IMR-90 (cell line): ENCODE results near the gene COIL.

Experiments used
- CEBPB ChIP-seq: IDR thresholded peaks from 2 replicates; pipeline ENCODE4 v1.6.1; 2012; ENCODE audit warnings: low read depth, low read length, improper control_type of control experiment
- CTCF ChIP-seq: conservative IDR thresholded peaks from 2 replicates; pipeline ENCODE4 v1.5.1; 2012; ENCODE audit warnings: mild to moderate bottlenecking, low read depth, low read length, improper control_type of control experiment
- ELK1 ChIP-seq: fragments of 150-350 bp; IDR thresholded peaks from 2 replicates; pipeline ENCODE4 v1.6.1; 2016; ENCODE audit warnings: low read depth, mild to moderate bottlenecking, low read length, moderate library complexity, borderline replicate concordance
- MAZ ChIP-seq: IDR thresholded peaks from 2 replicates; pipeline ENCODE4 v1.6.1; 2012; ENCODE audit warnings: low read depth, mild to moderate bottlenecking, low read length, improper control_type of control experiment, moderate library complexity, borderline replicate concordance
- NFE2L2 ChIP-seq: fragments of 150-350 bp; IDR thresholded peaks from 2 replicates; pipeline ENCODE4 v1.6.1; 2016; ENCODE audit warnings: low read depth, mild to moderate bottlenecking, low read length
- POLR2A ChIP-seq: IDR thresholded peaks from 2 replicates; pipeline ENCODE4 v1.6.1; 2012; ENCODE audit warnings: mild to moderate bottlenecking, low read depth, low read length
- RAD21 ChIP-seq: IDR thresholded peaks from 2 replicates; pipeline ENCODE4 v1.6.1; 2012; ENCODE audit warnings: low read length, improper control_type of control experiment
- RCOR1 ChIP-seq: IDR thresholded peaks from 2 replicates; pipeline ENCODE4 v1.6.1; 2012; ENCODE audit warnings: mild to moderate bottlenecking, low read length, improper control_type of control experiment; ENCODE audit not compliant: insufficient replicate concordance
- RFX5 ChIP-seq: IDR thresholded peaks from 2 replicates; pipeline ENCODE4 v1.8.0; 2012; ENCODE audit warnings: low read depth, mild to moderate bottlenecking, low read length, moderate library complexity
- SMC3 ChIP-seq: fragments of 150-350 bp; IDR thresholded peaks from 2 replicates; pipeline ENCODE4 v1.6.1; 2016; ENCODE audit warnings: low read depth, mild to moderate bottlenecking, antibody characterized with exemption, low read length, moderate library complexity
- USF2 ChIP-seq: fragments of 150-350 bp; IDR thresholded peaks from 2 replicates; pipeline ENCODE4 v1.6.1; 2017; ENCODE audit warnings: mild to moderate bottlenecking, antibody characterized with exemption, low read length, low read depth

- no peak for TF ChIP-seq CTCF
- TF ChIP-seq MAZ, result no peak
- TF ChIP-seq CEBPB, result no peak
- no peak for TF ChIP-seq RAD21
- TF ChIP-seq POLR2A, result no peak
- no peak for TF ChIP-seq RCOR1
- no peak for TF ChIP-seq SMC3
- no peak for TF ChIP-seq RFX5
- no peak for TF ChIP-seq NFE2L2
- TF ChIP-seq USF2, result no peak
- no peak for TF ChIP-seq ELK1
Observed at GRCh38 chr17:56997313-56997712, 36.5 kb upstream of the COIL start.
